HG02938 (cell line): Measurements from ENCODE around the gene PMM2.
"Not testable (repeated sequence)": the region's sequence is repeated elsewhere in the genome, so short reads cannot be mapped to it uniquely, and the experiment has no call there.

Source experiments
- ATAC-seq: cut with Tn5 transposase; IDR thresholded peaks from one replicate; pipeline ENCODE4 v1.9.1; 2021; ENCODE audit warnings: mild to moderate bottlenecking, moderate library complexity; ENCODE audit not compliant: unreplicated experiment

The PMM2 gene

DNA sequence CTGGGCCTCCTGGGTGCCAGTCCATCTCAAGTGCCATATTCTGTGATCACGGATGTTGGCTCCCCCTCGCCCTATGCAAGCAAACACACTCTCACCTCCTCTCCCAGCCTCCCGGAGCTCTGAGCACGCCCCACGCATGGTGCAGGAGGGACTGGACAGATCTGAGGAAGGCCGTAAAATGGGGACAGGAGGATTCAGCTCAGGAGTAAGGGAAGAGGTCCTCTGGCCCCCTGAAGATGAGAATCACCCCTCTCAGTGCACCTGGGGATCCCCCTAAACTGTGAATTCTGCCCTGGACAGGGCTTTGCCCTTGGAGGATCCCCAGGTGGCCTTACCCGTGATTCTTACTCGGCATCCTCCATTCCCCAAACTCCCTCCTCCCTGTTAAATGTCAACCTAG lies 15.8 kb upstream of the PMM2 start:
- no peak for ATAC-seq

DNA sequence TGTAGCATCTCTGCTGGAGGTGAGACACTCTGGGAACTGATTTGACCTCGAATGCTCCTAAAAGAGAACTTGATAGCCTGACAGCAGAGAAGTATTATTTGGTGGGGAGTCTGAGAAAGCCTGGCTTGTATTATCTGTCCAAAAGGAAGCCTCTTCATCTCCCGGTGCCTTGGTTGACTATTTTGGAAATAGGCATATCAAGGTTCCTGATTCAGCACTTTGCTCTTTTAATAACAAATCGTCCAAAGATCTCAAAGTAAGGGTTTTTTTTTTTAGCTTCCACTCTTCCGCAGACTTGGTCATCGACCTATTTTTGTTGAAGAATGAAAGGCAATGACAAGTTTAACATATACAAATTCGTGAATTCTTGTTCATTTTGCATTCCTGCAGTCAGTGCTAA lies 15.0 kb upstream of the PMM2 start:
- no peak for ATAC-seq

DNA sequence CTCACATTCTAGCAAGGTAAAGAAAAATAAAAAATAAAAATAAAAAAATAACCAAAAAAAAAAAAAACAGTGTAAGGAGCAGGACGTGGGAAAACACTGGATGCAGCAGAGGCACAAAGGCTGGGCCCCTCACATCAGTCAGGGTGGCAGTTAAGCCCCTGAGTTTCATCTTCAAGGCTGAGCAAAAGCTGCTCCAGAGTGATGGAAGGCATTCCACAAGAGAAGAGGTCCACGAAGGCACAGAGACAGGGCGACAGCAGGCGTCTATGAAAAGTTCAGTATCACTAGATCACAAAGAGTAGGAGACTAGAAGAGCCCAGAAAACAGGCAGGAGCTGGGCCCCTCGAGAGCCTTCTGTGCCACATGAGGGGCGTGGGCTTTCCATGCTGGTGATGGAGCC lies 12.2 kb upstream of the PMM2 start:
- ATAC-seq = no peak

DNA sequence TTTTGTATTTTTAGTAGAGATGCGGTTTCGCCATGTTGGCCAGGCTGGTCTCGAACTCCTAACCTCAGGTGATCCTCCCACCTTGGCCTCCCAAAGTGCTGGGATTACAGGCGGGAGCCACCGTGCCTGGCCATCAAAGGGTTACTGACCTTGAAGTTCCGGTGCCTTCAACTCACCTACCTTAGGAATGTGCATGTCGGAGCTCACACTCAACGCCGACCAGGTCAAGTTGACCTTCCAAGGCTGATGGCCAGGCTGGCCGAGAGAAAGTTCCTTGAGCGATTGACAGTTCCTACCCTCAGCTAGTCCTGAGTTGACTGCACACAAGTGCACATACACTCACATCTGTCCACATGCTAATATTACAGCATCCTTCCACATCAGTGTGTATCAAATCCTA lies 11.3 kb upstream of the PMM2 start:
- not testable (repeated sequence) for ATAC-seq

DNA sequence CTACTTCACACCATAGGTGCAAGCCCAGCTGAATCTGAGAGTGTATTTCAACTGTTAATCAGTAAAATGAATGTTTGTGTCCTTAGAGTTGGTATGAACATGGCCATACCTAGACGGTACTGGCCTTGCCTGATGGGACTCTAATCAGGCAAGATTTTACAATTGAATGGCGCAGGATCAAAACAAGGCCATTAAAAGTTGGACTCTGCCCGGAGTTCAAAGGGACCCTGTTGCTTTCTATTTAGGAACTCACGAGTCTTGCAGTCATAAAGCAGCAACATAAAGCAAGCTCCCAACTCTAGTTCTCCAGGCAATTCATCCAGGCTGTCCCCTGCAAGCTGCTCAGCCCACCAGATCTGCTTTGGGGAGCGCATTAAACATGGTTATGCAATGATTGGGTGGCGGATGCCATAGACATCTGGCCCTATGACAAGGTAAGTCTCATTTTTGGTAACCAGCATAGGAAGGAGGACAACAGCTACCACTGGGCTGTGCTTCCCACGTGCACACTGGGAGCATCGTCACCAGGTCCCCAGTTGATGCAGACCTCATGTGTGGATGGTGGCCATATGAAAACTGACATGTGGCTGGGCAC lies 9.0 kb upstream of the PMM2 start:
- no peak for ATAC-seq

DNA sequence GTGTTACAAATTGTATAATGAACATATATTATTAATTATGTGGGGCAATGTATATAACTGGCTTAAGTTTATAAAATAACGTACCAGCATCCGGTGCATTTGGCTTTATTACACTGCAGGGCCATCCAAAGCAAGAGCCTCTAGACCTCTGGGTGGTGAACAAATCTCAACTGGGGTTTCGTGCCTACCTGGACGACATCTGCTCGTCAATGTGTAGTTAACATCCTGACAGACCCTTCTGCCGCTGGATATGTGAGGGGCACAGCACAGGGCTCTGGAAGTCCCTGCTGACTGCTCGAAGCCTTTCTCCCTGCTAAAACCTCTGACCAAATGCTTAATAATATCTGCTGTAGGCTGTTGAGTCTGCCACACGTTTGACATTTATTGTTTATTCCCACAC lies 2.5 kb upstream of the PMM2 start:
- no peak for ATAC-seq

DNA sequence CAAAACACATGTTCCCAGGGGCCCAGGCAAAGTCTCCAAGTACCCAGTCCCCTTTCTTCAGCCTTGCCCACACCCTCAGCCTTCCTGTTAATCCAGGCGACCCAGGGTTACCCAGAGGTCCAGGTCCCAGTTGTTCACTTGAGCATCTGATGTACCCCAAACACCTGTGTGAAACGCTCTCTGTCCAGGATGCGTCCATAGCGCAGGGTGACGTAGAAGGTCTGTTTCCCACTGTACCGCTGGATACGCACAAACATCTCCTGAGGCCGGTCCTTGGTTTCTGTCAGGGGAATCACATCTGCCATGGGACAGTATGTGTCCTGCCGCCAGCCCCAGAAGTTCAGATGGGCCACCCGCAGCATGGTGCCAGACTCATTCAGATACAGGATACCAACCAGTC lies 1.8 kb upstream of the PMM2 start:
- ATAC-seq = no peak

DNA sequence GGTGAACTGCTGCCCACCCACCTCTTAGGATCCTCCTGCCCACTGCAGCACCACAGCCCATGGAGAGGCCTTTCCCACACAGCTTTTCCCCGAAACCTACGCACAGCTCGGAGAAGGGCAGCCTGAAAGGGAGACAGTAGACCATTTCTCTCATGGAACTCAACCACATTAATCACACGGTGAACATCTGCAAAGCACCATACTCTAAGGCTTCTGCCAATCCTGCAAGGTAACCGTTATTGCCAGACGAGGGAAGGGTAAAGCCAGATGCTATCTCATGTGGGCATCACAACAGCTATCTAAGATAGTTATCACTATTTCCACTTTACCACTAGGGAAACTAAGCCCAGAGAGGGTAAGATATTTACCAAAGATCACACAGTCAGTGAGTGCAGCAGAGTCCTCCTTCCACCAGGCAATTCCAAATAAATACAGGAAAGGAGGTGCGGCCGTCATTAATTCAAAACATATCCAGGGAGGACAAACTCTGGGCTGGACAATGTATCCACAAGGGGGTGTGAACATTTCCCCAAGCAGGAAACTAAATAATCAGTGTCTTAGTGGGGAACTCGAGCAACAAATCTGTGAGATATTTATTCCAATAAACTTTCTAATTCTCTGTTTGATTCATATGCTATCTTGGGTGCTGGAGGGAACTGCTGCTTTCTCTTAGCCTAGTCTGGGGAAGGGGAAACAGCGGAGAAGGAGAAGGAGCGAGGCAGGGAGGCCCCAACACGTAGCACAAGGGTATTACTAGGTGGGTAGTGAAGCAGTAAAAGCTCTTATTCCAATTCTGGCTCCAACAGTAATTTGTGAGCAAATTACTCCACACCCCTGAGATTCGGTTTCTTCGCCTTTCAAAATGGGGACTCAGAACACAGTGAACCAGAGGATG lies 923 bp upstream of the PMM2 start:
- no peak for ATAC-seq

DNA sequence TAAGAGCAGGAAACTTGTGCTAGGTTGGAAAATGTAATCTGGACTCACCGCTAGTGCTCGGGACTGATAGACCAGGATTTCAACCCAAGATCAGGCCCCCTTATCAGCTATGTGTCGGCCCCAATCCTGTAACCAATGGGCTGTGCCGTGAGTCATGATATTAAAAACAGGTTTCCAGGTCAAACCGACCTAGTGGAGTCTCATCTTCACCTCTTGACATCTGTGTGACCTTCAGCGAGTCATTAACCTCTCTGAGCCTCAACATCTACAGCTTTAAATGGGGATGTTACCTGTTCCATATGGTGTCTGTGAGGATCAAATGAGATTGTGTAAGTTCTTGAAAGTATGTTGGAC lies 512 bp downstream of the PMM2 start:
- peak; percentile 9 for ATAC-seq

DNA sequence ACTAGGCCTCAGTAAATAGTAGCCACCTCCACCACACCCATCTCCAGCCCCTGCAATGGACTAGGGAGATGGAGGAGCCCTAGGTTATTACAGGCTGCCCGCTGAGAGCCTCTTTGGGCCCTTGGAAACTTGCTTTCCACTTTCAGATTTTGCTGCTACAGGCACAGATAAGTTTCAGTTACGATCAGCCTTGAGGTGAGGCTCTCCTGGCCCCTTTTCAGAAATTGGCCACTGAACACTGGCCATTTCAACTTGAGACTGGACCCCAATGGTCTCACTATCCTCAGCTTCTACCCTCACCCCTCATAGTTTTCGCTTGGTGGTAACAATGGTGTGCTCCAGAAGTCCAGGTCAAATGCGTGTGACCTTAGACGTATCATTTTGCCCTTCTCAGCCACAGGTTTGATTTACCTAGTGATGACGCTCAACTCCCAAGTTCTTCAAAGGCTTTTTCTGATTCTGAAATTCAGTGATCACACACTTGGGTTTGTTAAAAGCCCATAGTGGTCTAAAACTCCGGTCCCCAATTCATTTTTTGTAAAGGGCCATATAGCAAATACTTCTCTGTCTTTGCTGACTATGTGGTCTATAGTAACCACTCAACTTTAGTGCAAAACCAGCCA lies 1.0 kb downstream of the PMM2 start:
- ATAC-seq = no peak

DNA sequence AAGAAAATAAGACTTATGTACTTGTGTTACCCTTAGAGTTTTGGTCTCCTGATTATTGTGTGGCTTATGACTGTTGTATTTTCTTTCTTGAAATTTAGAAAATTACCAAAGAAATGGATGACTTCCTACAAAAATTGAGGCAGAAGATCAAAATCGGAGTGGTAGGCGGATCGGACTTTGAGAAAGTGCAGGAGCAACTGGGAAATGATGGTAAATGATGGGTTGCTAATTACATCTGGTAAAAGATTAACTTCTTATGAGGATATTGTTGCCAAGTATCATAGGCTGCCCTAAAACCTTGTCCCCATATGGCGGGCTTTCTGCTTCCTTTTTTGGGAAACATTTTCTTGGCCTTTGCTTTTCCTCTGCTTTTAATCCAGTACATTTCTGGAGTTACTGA lies 4.1 kb downstream of the PMM2 start:
- ATAC-seq = no peak

DNA sequence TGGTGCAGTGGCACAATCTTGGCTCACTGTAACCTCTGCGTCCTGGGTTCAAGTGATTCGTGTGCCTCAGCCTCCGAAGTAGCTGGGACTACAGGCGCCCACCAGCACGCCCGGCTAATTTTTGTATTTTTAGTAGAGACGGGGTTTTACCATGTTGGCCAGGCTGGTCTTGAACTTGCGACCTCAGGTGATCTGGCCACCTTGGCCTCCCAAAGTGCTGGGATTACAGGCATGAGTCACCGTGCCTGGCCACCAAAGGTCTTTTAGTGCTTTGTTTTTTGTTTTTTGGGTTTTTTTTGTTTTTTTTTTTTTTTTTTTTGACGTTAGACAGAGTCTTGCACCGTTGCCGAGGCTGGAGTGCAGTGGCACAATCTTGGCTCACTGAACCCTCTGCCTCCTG lies 6.1 kb downstream of the PMM2 start:
- ATAC-seq = not testable (repeated sequence)

DNA sequence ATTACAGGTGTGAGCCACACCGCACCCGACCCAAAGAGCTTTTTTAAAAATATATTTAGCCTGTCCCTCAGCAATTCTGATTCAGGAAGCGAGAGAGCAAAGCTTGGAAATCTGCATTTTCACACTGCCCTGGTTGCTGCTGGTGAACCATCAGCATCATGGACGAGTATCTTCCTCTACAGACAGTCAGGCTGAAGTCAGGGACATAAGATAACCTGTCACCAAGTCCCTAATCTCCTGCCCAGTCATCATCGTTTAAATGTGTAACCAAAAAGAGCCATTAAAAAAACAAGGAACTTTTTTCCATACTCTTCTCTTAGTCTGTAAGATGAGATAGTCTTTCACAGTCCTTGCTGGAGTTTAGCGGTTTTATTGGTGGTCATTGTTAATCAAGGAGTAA lies 6.7 kb downstream of the PMM2 start:
- ATAC-seq = no peak

DNA sequence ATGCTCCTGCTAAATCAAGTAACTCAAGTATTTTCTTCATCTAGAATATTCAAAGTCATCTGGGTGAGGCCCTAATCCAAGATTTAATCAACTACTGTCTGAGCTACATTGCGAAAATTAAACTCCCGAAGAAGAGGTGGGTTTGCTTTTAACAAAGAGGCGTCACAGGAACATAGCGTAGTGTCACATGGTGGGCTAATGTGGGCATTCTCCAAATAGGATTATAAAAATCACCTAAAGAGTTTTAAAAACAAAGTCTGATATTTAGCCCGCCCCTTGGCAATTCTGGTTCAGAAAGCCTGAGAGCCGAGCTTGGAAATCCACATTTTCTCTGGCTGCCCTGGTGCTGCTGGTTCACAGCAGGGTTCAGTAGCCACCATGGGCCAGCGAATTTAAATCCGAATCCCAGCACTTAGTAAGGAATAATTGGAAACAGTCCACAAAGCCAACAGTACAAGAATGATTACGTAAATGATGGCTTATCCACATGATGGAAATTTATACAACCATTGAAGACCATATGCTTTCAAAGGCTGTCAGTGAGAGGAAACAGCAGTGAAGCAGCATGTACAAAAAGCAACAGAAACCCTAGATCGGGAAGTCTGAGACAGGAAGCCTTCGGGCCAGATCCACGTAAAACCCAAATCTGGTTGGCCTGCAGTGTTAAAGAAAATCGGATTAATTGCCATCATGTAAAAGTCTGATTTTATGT lies 8.8 kb downstream of the PMM2 start:
- no peak for ATAC-seq

DNA sequence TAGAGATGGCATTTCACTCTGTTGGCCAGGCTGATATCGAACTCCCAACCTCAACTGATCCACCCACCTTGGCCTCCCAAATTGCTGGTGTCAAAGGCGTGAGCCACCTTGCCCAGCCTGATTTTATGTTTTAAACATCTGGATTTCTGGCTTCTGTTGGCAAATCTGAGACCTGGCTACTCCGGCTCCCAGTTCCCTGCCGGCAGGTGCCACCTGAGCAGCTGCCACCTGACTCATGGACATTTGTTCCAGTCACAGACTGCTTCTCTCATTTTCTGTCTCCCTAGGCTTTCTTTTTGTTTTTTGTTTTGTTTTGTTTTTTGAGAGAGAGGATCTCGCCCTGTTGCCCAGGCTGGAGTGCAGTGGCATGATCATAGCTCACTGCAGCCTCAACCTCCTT lies 9.6 kb downstream of the PMM2 start:
- ATAC-seq = no peak

DNA sequence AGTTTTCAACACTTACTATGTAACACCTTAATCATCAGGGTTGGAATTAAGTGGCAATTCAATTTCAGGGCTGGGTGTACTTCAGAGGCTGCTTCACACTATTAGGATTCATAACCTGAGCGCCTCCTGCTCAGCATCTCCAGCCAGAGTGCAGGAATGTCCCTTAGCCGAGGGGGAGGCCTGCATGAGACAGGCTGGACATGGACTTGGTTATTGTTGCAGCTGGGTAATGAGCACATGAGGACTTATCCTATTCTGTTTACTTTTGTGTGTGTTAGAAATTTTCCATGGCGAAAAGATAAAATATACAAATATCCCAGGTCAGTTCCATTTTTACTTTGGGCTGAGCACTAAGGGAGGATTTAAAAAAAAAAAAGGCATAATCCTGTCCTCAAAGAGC lies 10.4 kb downstream of the PMM2 start:
- ATAC-seq = no peak

DNA sequence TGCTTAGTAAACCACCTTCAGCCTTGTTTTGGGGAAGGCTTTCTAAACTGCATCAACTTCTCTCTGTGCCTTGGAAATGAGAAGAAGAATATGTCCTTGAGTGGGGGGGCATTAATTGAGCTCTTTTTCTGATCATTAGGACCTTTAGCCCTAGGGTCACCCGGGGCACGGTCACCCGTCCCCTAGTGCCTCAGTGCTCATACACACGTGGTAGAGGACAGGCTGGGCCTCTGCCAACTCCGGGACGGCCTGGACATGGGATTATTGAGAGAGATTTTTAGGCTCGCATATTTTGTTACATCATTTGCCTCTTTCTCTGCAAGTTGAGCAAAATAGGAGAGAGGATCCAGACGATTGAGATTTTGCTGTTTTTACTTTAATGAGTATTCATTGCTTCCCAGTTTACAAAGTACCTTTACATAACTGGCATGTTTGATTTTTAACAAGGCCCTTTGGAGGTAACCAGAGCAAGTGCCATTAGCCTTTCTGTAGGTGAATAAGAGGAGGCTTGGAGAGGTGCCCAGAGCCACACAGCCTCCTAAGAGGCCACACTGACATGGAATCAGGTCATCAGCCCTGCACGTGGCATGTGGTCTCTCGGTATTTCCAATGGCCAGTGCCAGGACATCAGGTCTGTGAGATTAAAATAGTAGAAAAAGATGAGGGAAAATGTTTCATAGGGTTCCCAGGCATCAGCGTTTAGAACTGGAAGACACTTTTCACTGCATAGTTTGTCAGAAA lies 11.1 kb downstream of the PMM2 start:
- no peak for ATAC-seq

DNA sequence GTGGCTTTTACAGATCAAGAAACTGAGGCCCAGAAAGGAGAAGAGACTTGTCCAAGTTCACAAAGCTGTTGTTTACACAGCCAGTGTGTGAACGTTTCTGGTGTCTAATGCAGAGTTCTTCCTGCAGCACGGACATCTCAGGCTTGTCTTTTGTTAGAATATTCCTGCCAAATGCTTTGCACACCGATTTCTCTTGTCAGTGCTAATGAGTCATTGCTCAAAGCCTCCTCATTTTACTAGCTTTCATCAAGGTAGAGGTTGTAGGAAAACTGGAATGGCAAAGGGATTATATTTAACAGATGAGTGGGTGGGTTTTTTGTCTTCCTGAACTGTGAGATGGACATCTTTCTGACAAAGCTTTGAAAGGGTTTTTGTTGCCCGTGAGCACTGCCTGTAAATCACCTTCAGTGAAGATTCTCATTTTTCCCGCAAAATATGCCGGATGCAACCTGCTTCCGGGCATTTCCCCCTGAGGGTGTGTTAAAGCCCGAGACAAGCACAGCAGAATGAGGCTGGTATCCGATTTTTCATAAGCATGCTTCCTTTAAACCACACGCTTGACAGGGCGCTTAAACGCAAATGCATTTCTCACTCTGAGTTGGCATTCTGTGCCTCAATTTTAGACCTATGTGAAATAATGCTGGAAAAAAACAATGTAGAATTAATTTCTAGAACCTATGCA lies 14.7 kb downstream of the PMM2 start:
- ATAC-seq = no peak

DNA sequence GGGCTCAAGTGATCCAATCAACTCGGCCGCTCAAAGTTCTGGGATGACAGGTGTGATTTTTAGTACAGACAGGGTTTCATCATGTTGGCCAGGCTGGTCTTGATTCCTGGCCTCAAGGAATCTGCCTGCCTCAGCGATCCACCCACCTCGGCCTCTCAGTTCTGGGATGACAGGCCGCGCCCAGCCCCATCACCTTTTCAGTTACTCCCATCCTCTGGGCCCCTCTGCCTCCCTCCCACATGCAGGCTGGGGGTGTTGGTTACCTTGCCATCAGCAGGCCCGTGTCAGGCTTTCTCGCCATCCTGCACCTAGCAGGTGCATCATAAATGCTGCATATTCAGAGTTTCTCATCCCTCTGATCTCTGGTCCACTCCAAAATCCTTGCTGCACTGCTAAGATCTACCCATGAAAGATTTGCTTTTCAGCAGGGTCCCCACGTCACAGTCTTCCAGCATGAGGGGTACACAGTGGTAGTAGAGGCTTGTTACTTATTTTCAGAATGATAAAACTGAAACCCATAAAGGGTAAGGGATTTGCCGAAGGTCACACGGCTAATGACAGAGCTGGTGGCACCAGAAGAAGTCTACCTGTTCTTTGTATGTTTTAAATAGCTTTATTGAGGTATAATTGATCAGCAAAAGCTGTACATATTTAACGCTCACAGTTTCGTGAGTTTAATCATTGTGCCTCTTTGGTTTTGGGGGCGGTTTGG lies 16.6 kb downstream of the PMM2 start:
- no peak for ATAC-seq
